GM23248 (cell line): ENCODE data around the gene ADCY10.

Source experiments
- EZH2 ChIP-seq: fragments of 200-600 bp; sonication (generic); IDR thresholded peaks from 2 replicates; pipeline ENCODE4 v1.6.1; 2018; ENCODE audit warnings: antibody characterized with exemption, mild to moderate bottlenecking; ENCODE audit not compliant: insufficient read depth, poor library complexity, severe bottlenecking
- EZH2phosphoT487 ChIP-seq: fragments of 200-600 bp; sonication (generic); IDR thresholded peaks from 2 replicates; pipeline ENCODE4 v1.6.1; 2018; ENCODE audit warnings: antibody characterized with exemption, moderate library complexity, mild to moderate bottlenecking, low read depth; ENCODE audit not compliant: insufficient read depth

DNA sequence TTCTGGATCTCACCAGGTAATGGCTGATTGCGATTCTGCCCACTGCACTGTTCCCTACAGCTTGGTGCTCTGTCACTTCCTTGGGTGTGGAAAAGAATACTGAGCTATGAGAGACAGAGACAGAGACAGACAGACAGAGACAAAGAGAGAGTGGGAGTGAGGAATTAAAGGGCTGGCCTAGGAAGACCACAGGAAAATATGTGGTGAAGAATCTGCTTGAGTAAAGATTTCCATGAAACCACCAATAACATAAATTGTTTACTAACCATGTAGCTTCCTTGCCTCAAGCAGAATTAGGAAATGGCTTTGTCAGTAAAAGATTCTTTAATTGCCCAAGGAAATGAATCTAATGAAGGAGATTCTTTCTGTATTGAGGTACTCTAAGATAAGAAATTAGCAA lies 137.8 kb downstream of the ADCY10 start:
- no peak for TF ChIP-seq EZH2
- TF ChIP-seq EZH2phosphoT487: no peak
